HL-60 (cell line): Measurements from ENCODE around the gene HOXC12.

Experiments
- DNase-seq, 2 experiments: peaks; one replicate each; pipeline ENCODE4 v3.0.0-alpha.2; 2010 to 2020; ENCODE audit warnings: low read depth in 1 of 2, low spot score in 1 of 2
- H3K27ac ChIP-seq: fragments of 250-450 bp; sonication (Bioruptor Pico); replicated peaks from 2 replicates; pipeline ENCODE4 v1.5.1; 2020; ENCODE audit warnings: mild to moderate bottlenecking, moderate library complexity
- H3K27me3 ChIP-seq: fragments of 250-450 bp; sonication (Bioruptor Pico); 2 replicates; pipeline ENCODE4 v1.5.1; 2021; ENCODE audit warnings: mild to moderate bottlenecking, moderate library complexity; ENCODE audit not compliant: insufficient read depth, poor library complexity, severe bottlenecking
- H3K4me3 ChIP-seq: replicated peaks from 2 replicates; pipeline ENCODE4 v1.5.1; 2011; ENCODE audit warnings: mild to moderate bottlenecking, control low read depth, low read length; ENCODE audit not compliant: insufficient read depth
- GABPA ChIP-seq: IDR thresholded peaks from 2 replicates; pipeline ENCODE4 v1.6.1; 2012; ENCODE audit warnings: low read depth
- POLR2AphosphoS5 ChIP-seq: IDR thresholded peaks from 2 replicates; pipeline ENCODE4 v1.6.1; 2012; ENCODE audit warnings: low read depth
- SPI1 ChIP-seq: IDR thresholded peaks from 2 replicates; pipeline ENCODE4 v1.6.1; 2012; ENCODE audit warnings: low read depth, mild to moderate bottlenecking, borderline replicate concordance
- TF ChIP-seq, protein P1 (sequence below): IDR thresholded peaks from 2 replicates; pipeline ENCODE4 v1.6.1; 2012; ENCODE audit warnings: low read depth; ENCODE audit not compliant: insufficient replicate concordance
- TF ChIP-seq, protein P2 (sequence below): IDR thresholded peaks from one replicate; pipeline ENCODE4 v1.5.1; 2011; ENCODE audit warnings: low read length, control low read depth, inconsistent platforms; ENCODE audit not compliant: insufficient read depth

The HOXC12 gene

DNA sequence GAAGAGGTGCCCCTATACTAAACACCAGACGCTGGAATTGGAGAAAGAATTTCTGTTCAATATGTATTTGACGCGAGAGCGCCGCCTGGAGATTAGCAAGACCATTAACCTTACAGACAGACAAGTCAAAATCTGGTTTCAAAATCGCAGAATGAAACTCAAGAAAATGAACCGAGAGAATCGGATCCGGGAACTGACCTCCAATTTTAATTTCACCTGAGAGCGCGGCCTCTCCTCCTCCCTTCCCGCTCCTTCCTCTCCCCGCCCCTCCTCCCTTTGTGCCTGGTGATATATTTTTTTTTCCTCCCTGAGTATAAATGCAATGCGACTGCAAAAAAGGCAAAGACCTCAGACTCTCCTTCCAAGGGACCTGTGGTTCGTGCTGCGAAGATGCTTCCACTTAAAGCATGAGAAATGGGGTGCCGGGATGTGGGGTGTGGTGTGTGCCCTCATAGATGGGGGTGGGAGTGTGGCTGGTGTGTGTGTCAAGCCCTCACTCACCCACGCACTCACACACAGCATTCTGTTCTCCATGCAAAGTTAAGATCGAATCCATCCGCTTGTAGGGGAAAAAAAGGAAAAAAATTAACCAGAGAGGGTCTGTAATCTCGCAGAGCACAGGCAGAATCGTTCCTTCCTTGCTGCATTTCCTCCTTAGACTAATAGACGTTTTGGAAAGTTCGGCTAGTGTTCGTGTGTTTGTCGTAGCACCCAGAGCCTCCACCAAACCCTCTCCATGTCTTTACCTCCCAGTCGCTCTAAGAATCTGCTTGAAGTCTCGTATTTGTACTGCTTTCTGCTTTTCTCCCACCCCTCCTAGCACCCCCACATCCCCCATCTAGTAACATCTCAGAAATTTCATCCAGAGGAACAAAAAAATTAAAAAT lies 34.8 kb downstream of the HOXC12 start:
- peak in 1 of 2 experiments; percentile 74 for DNase-seq
- H3K27ac ChIP-seq: no peak overlapping the region
- H3K27me3 ChIP-seq: peaks cover 68% of the 10 kb centered on the region
- H3K4me3 ChIP-seq: no peak overlapping the region
- TF ChIP-seq, protein P1, sequence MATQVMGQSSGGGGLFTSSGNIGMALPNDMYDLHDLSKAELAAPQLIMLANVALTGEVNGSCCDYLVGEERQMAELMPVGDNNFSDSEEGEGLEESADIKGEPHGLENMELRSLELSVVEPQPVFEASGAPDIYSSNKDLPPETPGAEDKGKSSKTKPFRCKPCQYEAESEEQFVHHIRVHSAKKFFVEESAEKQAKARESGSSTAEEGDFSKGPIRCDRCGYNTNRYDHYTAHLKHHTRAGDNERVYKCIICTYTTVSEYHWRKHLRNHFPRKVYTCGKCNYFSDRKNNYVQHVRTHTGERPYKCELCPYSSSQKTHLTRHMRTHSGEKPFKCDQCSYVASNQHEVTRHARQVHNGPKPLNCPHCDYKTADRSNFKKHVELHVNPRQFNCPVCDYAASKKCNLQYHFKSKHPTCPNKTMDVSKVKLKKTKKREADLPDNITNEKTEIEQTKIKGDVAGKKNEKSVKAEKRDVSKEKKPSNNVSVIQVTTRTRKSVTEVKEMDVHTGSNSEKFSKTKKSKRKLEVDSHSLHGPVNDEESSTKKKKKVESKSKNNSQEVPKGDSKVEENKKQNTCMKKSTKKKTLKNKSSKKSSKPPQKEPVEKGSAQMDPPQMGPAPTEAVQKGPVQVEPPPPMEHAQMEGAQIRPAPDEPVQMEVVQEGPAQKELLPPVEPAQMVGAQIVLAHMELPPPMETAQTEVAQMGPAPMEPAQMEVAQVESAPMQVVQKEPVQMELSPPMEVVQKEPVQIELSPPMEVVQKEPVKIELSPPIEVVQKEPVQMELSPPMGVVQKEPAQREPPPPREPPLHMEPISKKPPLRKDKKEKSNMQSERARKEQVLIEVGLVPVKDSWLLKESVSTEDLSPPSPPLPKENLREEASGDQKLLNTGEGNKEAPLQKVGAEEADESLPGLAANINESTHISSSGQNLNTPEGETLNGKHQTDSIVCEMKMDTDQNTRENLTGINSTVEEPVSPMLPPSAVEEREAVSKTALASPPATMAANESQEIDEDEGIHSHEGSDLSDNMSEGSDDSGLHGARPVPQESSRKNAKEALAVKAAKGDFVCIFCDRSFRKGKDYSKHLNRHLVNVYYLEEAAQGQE: no peak
- TF ChIP-seq, protein P2, sequence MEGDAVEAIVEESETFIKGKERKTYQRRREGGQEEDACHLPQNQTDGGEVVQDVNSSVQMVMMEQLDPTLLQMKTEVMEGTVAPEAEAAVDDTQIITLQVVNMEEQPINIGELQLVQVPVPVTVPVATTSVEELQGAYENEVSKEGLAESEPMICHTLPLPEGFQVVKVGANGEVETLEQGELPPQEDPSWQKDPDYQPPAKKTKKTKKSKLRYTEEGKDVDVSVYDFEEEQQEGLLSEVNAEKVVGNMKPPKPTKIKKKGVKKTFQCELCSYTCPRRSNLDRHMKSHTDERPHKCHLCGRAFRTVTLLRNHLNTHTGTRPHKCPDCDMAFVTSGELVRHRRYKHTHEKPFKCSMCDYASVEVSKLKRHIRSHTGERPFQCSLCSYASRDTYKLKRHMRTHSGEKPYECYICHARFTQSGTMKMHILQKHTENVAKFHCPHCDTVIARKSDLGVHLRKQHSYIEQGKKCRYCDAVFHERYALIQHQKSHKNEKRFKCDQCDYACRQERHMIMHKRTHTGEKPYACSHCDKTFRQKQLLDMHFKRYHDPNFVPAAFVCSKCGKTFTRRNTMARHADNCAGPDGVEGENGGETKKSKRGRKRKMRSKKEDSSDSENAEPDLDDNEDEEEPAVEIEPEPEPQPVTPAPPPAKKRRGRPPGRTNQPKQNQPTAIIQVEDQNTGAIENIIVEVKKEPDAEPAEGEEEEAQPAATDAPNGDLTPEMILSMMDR: peak; percentile 45

DNA sequence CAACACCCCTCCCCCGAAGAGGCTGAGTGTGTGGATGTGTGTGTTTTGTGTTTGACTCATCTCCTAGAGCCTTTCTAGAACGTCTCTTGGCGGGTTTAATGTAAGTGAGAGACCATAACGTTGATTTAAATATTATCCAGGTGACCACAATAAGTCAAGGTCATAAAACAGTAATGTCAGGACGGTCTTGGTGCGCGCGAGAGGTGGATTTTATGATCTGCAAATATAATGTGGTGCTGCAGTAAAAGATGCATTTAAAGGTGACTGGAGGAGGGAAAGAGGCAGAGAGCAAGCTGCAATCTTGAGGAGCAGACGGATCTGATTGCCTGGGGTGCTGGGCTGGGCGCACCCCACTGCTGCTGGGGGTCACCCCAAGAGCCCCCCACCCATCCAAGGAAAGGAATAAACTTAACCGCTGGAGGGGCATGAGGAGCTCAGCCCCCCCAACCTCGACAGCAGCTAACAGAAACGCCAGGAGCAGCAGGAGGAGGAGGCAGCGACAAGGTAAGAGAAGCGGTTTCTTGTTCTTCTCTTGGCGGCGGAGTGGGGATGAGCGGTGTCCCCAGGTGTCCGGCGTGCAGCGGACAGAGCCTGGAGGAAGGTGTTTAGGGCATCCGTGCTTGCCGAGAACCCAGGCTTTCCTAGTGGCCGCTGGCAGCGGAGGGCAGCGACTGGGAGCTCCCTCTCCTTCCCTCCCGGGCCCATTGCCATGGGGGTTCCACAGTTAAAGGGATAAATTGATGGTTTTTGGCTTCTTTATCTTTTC lies 35.8 kb downstream of the HOXC12 start:
- Histone ChIP-seq H3K4me3 (no peak overlapping the region), H3K27me3 (peaks cover 74% of the 10 kb centered on the region), H3K27ac (no peak overlapping the region)
- no peak for DNase-seq
- TF ChIP-seq POLR2AphosphoS5 (no peak), SPI1 (no peak), GABPA (no peak)
- TF ChIP-seq, protein P1: no peak
- TF ChIP-seq, protein P2: no peak

DNA sequence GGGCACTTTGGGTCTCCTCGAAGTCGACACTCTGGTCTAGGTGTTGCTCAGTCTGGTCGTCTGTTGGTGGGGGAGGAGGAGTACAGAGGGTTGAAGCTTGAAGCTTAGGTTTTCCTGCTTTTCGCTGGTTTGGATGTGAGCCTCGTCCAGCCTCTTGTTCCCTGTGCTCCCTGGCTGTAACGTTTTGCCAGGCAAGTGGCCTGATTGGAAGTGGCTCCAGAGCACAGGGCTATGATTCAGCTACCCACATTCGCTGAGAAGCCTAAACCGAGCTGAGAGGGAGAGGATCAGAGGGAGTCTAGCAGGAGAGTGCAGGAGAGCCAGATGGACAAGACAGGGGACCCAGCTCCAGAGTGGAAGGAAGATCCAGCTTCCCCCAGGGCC lies 36.4 kb downstream of the HOXC12 start:
- no peak for DNase-seq
- H3K27me3 ChIP-seq: peaks cover 75% of the 10 kb centered on the region
- TF ChIP-seq, protein P1: no peak
- no peak for TF ChIP-seq GABPA
- TF ChIP-seq, protein P2: no peak
- TF ChIP-seq SPI1: no peak
- TF ChIP-seq POLR2AphosphoS5: no peak
- H3K27ac ChIP-seq: no peak overlapping the region
- no peak overlapping the region for H3K4me3 ChIP-seq
